ENCODE results near the gene TOX3.

Gene TOX3

GRCh38 chr16:52398021-52398420 is 148.9 kb downstream of the TOX3 start:
- no peak for DNase-seq (ENCODE audit: low read depth in 2 of 2)

GRCh38 chr16:52393448-52393847 is 153.5 kb downstream of the TOX3 start:
- no peak for DNase-seq (ENCODE audit: low read depth in 2 of 2)

- DNase-seq (ENCODE audit: low read depth in 2 of 2) = no peak
Measured at GRCh38 chr16:52389045-52389444, 157.9 kb downstream of the TOX3 start.
